ENCODE data around the gene DENND4A.

GRCh38 chr15:65792138-65792987 lies at the start of gene DENND4A:
- TF ChIP-seq EP300 (IDR thresholded peaks at IDR 0.05) (no peak), POLR2AphosphoS5 (IDR thresholded peaks at IDR 0.05) (peak; percentile 89)

Data from gastroesophageal sphincter (tissue), 2 donors.